Kidney (tissue), 14 donors: ENCODE measurements around the gene NRXN2. TPM values are rescaled to one million over a fixed set of nuclear protein-coding genes. Genes with fewer than 3 reads are reported as not detected.

Experiments used
- DNase-seq, 5 donors: peaks; one replicate each; pipeline ENCODE4 v3.0.0-alpha.2; 2013 to 2020
- FAIRE-seq: peaks from 2 replicates; lab custom pipeline; 2012; peaks lifted over from hg19 to GRCh38; lab: Jason Lieb, UNC
- H3K27ac ChIP-seq, 2 donors: one replicate each; pipeline ENCODE4 v1.7.0; 2013; ENCODE audit warnings: low read depth in 2 of 2, low read length in 2 of 2, inconsistent platforms in 1 of 2
- H3K27me3 ChIP-seq: one replicate; pipeline ENCODE4 v1.7.1; 2013; ENCODE audit warnings: low read length, inconsistent platforms; ENCODE audit not compliant: control insufficient read depth, insufficient read depth
- H3K36me3 ChIP-seq, 3 donors: one replicate each; pipeline versions ENCODE4 v1.7.0 to v1.7.1; 2013; ENCODE audit warnings: low read length in 3 of 3, control low read depth in 1 of 3, inconsistent platforms in 1 of 3; ENCODE audit not compliant: insufficient read depth in 3 of 3, control insufficient read depth in 2 of 3
- H3K4me1 ChIP-seq, 3 donors: one replicate each; pipeline versions ENCODE4 v1.7.0 to v1.7.1; 2013; ENCODE audit warnings: low read length in 3 of 3, inconsistent platforms in 1 of 3, low read depth in 1 of 3; ENCODE audit not compliant: control insufficient read depth in 2 of 3, insufficient read depth in 2 of 3
- H3K4me3 ChIP-seq, 3 donors: one replicate each; pipeline versions ENCODE4 v1.7.0 to v1.8.1; 2013; ENCODE audit warnings: low read length in 3 of 3, control low read depth in 1 of 3, inconsistent platforms in 1 of 3
- H3K9ac ChIP-seq, 3 donors: one replicate each; pipeline versions ENCODE4 v1.7.0 to v1.7.1; 2013; ENCODE audit warnings: low read length in 3 of 3, control low read depth in 1 of 3, inconsistent platforms in 1 of 3
- H3K9me3 ChIP-seq, 3 donors: one replicate each; pipeline versions ENCODE4 v1.7.0 to v1.7.1; 2013; ENCODE audit warnings: low read length in 3 of 3, control low read depth in 1 of 3, inconsistent platforms in 1 of 3; ENCODE audit not compliant: control insufficient read depth in 2 of 3, insufficient read depth in 1 of 3
- CTCF ChIP-seq: IDR thresholded peaks from 3 replicates; pipeline ENCODE4 v1.5.1; 2012; ENCODE audit warnings: mild to moderate bottlenecking, moderate library complexity, borderline replicate concordance; ENCODE audit not compliant: insufficient read depth; ENCODE audit errors: extremely low read depth
- intact Hi-C: fragments of 100-400 bp; cut with DNase I; formaldehyde crosslinking; loops from one replicate; pipeline ENCODE4 v1.11.1; 2022
- polyA plus RNA-seq: library from polyadenylated mRNA; stranded (reverse); fragments of 350-450 nt; fragmentation: Illumina TruSeq; extraction: RNeasy Lipid Tissue Mini Kit (QIAGEN cat#74804); gene quantifications from one replicate; pipeline ENCODE4 v1.2.3, GENCODE V29; 2014; ENCODE audit warnings: low read depth, low replicate concordance; ENCODE audit not compliant: insufficient read depth
- total RNA-seq: library from RNA; stranded (reverse); fragmentation: NEBNext Ultra II Directional; extraction: Animal tissue kit (Norgen Biotek cat#: 25700); gene quantifications from one replicate; pipeline ENCODE4 v1.2.1, GENCODE V29; 2021
- donor health status: control.
- donor health status: control.
- donor health status: control.
- donor health status: control.
- donor health status: control.
- donor health status: DM: yes; HTN: yes; CAD: no.
- donor health status: Normal renal cell carcinoma (clear cell type).

NRXN2 gene
- total and polyA plus RNA-seq, 2 donors from 2014 or later: 13.3 to 22.0 TPM

DNA sequence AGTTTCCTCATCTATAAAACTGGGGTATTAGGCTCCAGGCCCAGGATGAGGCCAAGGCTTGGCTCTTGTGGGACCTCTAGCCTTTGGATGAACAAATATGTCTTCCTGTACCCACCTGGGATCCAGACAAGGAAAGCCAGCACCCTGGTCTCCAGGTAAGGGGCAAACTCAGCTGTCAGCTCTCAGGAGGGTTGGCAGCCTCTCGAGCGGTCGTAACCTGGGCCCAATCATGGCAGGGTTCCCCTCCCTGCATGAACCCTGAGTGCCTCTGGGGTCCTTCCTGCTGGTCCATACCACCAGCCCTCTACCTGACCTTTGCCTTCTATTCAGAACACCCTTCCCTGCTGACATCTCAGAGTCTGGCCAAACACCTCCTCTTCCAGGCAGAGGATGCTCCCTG, 112.4 kb downstream of the NRXN2 start:
- no peak for TF ChIP-seq CTCF
- DNase-seq (no peak), FAIRE-seq (no peak)
- Histone ChIP-seq H3K9me3 (no peaks in the 10 kb centered on the region), H3K27ac (no peak overlapping the region), H3K27me3 (no peaks in the 10 kb centered on the region), H3K9ac (no peak overlapping the region), H3K4me1 (peaks cover 0 to 6% (median 0%) of the 10 kb centered on the region in 3 donors), H3K36me3 (peaks cover 0 to 3% (median 0%) of the 10 kb centered on the region in 3 donors), H3K4me3 (no peak overlapping the region)
- intact Hi-C loops: no loop called here

DNA sequence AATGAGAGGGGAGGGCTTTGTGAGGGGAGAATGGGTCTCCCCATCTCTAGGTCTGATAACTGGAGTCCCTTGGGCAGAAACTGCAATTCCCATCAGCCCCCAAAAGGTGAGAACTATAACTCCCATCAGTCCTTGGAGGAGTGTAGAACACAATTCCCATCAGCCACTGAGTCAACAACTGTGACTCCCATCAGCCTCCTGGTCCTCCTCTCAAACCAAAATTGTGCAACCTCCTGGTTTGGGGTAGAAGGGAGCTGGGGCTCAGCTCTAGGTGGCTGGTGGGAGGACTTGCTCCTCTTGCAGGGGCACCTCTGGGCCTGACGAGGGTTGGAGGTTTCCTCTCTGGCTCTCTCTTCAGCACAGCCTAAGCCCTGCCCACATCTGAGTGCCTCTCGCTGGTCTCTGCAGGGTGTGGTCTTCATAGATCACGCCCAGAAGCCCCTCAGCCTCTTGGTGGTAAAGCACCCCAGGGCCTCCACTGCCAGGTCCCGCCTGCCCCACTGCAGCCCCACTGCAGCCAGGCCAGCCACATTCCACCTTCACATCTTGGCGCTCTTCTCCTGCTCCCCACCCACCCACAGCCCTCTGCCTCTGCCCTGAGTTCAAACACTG, 113.5 kb downstream of the NRXN2 start:
- no peak for FAIRE-seq
- H3K36me3 ChIP-seq: no peaks in the 10 kb centered on the region
- DNase-seq: no peak
- no peak overlapping the region for H3K9ac ChIP-seq
- no peaks in the 10 kb centered on the region for H3K27me3 ChIP-seq
- peaks cover 0 to 6% (median 0%) of the 10 kb centered on the region in 3 donors for H3K4me1 ChIP-seq
- no peaks in the 10 kb centered on the region for H3K9me3 ChIP-seq
- TF ChIP-seq CTCF: no peak
- H3K4me3 ChIP-seq: no peak overlapping the region
- no peak overlapping the region for H3K27ac ChIP-seq
- intact Hi-C loops: no loop called here

DNA sequence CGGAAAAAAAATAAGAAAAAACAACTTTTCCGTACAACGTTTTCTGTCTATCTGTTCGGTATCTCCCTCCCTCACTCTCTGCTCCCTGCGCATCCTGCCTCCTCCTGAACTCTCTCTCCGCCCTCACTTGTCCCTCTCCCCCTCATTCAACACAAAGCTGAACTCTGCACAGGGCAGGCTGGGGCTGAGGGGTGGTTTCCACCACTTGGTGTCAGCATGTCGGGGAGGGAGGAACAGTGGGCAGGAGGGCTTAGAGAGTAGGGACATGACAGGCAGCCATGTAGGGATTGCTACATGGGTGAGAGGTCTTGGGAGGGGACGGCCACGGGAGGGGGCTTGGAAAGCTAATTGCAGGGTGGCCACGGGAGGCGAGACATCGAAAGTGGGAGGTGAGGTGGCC, 114.4 kb downstream of the NRXN2 start:
- no peak for TF ChIP-seq CTCF
- Histone ChIP-seq H3K27me3 (no peaks in the 10 kb centered on the region), H3K9ac (no peak overlapping the region), H3K36me3 (no peaks in the 10 kb centered on the region), H3K4me1 (peaks cover 0 to 6% (median 0%) of the 10 kb centered on the region in 3 donors), H3K27ac (no peak overlapping the region), H3K9me3 (no peaks in the 10 kb centered on the region), H3K4me3 (no peak overlapping the region)
- DNase-seq (peak; percentile 52 to 79 (median 57)), FAIRE-seq (no peak)
- intact Hi-C loops: no loop called here
